ENCODE data around the gene PDK1. TPM values are rescaled to one million over a fixed set of nuclear protein-coding genes. Genes with fewer than 3 reads are reported as not detected.

PDK1 gene
- total RNA-seq, 1 donor from 2014 or later = 14.6 TPM

DNA sequence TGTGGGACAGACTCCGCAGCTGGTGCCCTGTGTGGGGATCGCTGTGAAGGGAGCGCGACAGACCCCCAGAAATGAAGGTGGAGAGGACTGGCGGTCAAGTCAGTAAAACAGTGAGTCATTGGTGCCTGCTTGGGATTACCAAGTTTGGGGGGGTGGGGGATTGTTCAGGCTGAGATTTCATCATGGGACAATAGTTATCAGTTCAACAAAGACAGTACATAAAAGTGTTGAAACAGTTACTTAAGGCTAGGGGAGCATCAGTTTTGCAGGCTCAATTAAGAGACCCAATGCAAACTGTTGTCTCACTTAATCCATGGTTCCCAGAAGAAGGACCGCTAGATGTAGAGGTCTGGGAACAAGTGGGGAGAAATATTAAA, 42.4 kb upstream of the PDK1 start:
- Mint-ChIP-seq H3K27me3 (ENCODE audit: low read depth) (no peaks in the 10 kb centered on the region), H3K9me3 (peaks cover 29% of the 10 kb centered on the region), H3K4me1 (no peaks in the 10 kb centered on the region), H3K36me3 (ENCODE audit: low read depth) (peaks cover 26% of the 10 kb centered on the region), H3K27ac (ENCODE audit: unreplicated experiment) (no peak overlapping the region), H3K4me3 (no peak overlapping the region)
- no peak for DNase-seq (ENCODE audit: low read depth, low spot score)
- TF ChIP-seq, protein P1, sequence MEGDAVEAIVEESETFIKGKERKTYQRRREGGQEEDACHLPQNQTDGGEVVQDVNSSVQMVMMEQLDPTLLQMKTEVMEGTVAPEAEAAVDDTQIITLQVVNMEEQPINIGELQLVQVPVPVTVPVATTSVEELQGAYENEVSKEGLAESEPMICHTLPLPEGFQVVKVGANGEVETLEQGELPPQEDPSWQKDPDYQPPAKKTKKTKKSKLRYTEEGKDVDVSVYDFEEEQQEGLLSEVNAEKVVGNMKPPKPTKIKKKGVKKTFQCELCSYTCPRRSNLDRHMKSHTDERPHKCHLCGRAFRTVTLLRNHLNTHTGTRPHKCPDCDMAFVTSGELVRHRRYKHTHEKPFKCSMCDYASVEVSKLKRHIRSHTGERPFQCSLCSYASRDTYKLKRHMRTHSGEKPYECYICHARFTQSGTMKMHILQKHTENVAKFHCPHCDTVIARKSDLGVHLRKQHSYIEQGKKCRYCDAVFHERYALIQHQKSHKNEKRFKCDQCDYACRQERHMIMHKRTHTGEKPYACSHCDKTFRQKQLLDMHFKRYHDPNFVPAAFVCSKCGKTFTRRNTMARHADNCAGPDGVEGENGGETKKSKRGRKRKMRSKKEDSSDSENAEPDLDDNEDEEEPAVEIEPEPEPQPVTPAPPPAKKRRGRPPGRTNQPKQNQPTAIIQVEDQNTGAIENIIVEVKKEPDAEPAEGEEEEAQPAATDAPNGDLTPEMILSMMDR (conservative IDR thresholded peaks at IDR 0.05) = no peak

- Mint-ChIP-seq H3K9me3 (peaks cover 35% of the 10 kb centered on the region), H3K4me1 (no peaks in the 10 kb centered on the region), H3K4me3 (no peak overlapping the region), H3K27me3 (ENCODE audit: low read depth) (no peaks in the 10 kb centered on the region), H3K27ac (ENCODE audit: unreplicated experiment) (no peak overlapping the region), H3K36me3 (ENCODE audit: low read depth) (peaks cover 23% of the 10 kb centered on the region)
- TF ChIP-seq, protein P1 (conservative IDR thresholded peaks at IDR 0.05) = no peak
- no peak for DNase-seq (ENCODE audit: low read depth, low spot score)
These were observed 41.8 kb upstream of the PDK1 start for GRCh38 chr2:172513935-172514586.

GRCh38 chr2:172516299-172516698, 39.6 kb upstream of the PDK1 start:
- Mint-ChIP-seq H3K36me3 (ENCODE audit: low read depth) (peaks cover 22% of the 10 kb centered on the region), H3K27ac (ENCODE audit: unreplicated experiment) (no peak overlapping the region), H3K4me3 (no peak overlapping the region), H3K27me3 (ENCODE audit: low read depth) (no peaks in the 10 kb centered on the region), H3K9me3 (peaks cover 35% of the 10 kb centered on the region), H3K4me1 (no peaks in the 10 kb centered on the region)
- TF ChIP-seq, protein P1 (conservative IDR thresholded peaks at IDR 0.05) = no peak
- no peak for DNase-seq (ENCODE audit: low read depth, low spot score)

DNA sequence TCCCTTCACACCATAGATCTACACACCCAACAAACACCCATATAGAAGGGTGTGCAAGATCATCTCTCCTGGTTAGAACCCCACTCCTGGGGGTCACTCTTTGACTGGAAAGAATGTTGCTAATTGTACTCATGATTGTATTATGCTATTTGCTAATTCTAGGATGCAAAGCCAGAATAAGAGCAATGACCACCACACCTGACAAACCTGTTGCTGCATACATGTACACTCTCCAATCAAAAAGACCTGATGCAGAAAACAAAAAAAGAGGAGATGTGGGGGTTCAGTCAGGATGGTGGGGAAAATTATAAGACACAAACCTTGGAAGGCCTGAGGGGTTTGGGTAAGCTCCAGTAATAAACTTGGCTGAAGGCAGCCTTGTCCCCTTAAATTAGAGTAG, 36.9 kb upstream of the PDK1 start:
- DNase-seq (ENCODE audit: low read depth, low spot score) = no peak
- peaks cover 23% of the 10 kb centered on the region for H3K9me3 Mint-ChIP-seq
- TF ChIP-seq, protein P1 (conservative IDR thresholded peaks at IDR 0.05) = no peak
- no peaks in the 10 kb centered on the region for H3K27me3 Mint-ChIP-seq (ENCODE audit: low read depth)
- no peaks in the 10 kb centered on the region for H3K4me1 Mint-ChIP-seq
- peaks cover 12% of the 10 kb centered on the region for H3K36me3 Mint-ChIP-seq (ENCODE audit: low read depth)
- H3K27ac Mint-ChIP-seq (ENCODE audit: unreplicated experiment) = no peak overlapping the region
- H3K4me3 Mint-ChIP-seq = no peak overlapping the region

DNA sequence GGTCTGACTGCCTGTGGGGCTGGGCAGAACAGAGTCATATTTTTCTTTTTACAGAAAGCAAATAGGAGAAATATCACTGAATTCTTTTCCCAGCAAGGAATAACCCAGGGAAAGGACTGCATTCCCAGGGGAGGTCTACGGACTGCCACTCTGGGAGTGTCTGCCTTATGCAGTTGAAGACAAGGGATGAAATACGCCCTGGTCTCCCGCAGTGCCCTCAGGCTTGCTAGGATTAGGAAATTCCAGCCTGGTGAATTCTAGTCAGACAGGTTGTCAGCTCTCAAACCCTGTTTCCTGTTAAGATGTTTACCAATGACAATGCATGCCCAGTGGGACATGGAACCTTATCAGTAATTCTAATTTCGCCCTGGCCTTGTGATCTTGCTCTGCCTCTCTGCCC, 30.3 kb upstream of the PDK1 start:
- Mint-ChIP-seq H3K4me3 (no peak overlapping the region), H3K36me3 (ENCODE audit: low read depth) (peaks cover 19% of the 10 kb centered on the region), H3K9me3 (peaks cover 12% of the 10 kb centered on the region), H3K27me3 (ENCODE audit: low read depth) (no peaks in the 10 kb centered on the region), H3K4me1 (no peaks in the 10 kb centered on the region), H3K27ac (ENCODE audit: unreplicated experiment) (no peak overlapping the region)
- no peak for DNase-seq (ENCODE audit: low read depth, low spot score)
- TF ChIP-seq, protein P1 (conservative IDR thresholded peaks at IDR 0.05) = no peak
